ENCODE data around the gene STUB1.

STUB1 gene

GRCh38 chr16:693766-694165 lies 13.6 kb downstream of the STUB1 start:
- DNase-seq (ENCODE audit: low read depth in 2 of 2, low spot score in 1 of 2): no peak

- DNase-seq (ENCODE audit: low read depth in 2 of 2, low spot score in 1 of 2): no peak
Measured at GRCh38 chr16:694187-694862, 14.1 kb downstream of the STUB1 start.

GRCh38 chr16:694863-695354 lies 14.7 kb downstream of the STUB1 start:
- DNase-seq (ENCODE audit: low read depth in 2 of 2, low spot score in 1 of 2): no peak

GRCh38 chr16:695355-696089 lies 15.3 kb downstream of the STUB1 start:
- no peak for DNase-seq (ENCODE audit: low read depth in 2 of 2, low spot score in 1 of 2)

- DNase-seq (ENCODE audit: low read depth in 2 of 2, low spot score in 1 of 2): no peak
Measured at GRCh38 chr16:698911-699671, 18.9 kb downstream of the STUB1 start.

- no peak for DNase-seq (ENCODE audit: low read depth in 2 of 2, low spot score in 1 of 2)
Measured at GRCh38 chr16:700684-701584, 20.7 kb downstream of the STUB1 start.

GRCh38 chr16:702341-702740 lies 22.1 kb downstream of the STUB1 start:
- no peak for DNase-seq (ENCODE audit: low read depth in 2 of 2, low spot score in 1 of 2)

DNA sequence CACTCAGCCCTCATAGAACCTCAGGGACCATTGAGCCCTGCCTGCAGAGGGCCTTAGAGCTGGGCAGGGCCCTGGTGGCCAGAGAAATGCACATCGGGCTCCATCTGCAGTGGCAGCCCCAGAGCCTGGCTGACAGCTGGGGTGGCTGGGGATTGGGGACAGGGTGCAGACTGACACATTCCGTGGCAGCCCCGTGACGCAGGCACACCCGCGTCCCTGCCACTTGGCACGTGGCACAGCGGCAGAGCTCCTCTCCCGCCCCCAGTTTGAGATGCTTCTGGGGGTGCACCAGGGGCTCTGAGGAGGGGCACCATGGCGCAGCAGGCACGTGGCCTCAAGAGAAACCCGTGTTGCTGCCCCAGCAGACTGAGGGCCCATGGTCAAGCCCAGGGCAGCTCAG lies 23.2 kb downstream of the STUB1 start:
- no peak for DNase-seq (ENCODE audit: low read depth in 2 of 2, low spot score in 1 of 2)

GRCh38 chr16:704047-704446 lies 23.8 kb downstream of the STUB1 start:
- no peak for DNase-seq (ENCODE audit: low read depth in 2 of 2, low spot score in 1 of 2)

DNA sequence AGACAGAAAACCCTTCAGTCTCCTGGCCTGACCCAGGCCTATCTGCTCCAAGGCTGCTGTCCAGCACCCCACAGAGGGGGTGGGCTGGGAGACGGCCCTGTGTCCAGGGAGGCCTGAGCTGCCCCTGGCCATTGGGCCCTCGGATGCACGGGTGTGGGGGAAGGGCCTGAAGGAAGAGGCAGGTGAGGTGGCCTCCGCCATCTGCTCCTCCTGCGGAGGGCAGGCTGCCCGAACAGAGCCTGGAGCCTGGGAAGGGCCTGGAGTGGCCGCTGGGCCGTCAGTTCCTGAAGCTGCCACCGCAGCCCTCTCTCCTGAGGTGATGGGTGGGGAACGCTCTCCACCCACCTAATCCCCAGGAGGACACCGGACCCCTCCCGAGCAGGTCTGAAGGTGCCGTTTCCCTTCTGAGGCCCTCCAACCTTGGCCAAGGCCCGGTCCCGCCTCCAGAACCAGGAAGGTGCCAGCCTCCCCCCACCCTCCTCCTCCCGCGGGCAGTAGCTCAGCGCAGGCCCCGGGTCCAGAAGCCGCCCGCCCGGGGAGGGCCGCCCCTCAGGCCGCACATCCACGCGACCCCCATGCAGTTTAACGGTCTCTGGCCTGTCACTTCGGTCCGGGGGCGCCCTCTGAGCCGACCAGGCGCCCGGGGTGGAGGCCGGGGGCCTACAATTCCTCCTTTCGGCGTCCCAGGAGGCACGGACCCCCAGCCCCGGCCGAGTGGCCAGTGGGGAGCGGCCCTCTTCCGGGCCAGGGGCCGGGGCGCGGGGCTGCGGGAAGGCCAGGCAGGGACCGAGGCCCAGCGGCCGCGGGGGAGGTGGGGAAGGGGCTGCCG lies 24.6 kb downstream of the STUB1 start:
- DNase-seq (ENCODE audit: low read depth in 2 of 2, low spot score in 1 of 2): no peak

DNA sequence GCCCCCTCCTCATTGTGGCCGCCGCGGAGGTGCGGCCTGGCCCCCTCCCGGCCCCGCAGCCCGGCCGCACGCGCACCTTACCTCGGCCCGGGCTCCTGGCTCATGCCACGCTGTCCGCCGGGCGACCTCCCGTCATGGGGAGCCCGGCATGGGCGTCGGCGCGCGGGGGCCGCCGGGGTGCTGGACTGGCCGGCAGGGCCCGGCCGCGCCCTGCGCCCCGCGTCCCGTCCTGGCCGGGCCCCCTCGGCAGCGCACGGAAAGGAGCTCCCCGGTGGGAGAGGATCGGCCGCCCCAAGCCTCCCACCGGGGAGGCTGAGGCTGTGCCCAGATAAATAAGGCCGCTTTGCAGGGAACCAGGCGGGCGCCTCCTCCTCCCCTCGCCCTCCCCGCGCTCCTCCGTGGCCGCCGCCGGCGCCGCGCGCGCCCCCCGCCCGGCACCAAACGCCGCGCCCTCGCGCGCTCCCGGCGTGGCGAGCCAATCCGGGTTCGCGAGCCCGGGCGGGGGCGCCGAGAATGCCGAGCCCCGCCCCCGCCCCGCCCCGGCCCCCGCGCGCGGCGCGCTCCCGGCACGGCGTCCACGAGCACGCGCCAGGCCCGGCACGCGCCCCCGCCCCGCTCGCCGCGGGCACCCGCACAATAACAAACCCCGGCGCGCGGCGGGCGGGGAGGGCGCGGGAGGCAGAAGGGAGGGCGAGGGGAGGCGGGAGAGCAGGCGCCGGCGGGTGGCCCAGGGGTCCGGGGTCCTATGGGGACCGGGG lies 25.4 kb downstream of the STUB1 start, which contains the start of gene FBXL16:
Gene FBXL16, minus strand, starts transcription at position 371 of the 758 bp plus-strand sequence. CDS start 8,396 bp downstream, outside the sequence.
- no peak for DNase-seq (ENCODE audit: low read depth in 2 of 2, low spot score in 1 of 2)

DNA sequence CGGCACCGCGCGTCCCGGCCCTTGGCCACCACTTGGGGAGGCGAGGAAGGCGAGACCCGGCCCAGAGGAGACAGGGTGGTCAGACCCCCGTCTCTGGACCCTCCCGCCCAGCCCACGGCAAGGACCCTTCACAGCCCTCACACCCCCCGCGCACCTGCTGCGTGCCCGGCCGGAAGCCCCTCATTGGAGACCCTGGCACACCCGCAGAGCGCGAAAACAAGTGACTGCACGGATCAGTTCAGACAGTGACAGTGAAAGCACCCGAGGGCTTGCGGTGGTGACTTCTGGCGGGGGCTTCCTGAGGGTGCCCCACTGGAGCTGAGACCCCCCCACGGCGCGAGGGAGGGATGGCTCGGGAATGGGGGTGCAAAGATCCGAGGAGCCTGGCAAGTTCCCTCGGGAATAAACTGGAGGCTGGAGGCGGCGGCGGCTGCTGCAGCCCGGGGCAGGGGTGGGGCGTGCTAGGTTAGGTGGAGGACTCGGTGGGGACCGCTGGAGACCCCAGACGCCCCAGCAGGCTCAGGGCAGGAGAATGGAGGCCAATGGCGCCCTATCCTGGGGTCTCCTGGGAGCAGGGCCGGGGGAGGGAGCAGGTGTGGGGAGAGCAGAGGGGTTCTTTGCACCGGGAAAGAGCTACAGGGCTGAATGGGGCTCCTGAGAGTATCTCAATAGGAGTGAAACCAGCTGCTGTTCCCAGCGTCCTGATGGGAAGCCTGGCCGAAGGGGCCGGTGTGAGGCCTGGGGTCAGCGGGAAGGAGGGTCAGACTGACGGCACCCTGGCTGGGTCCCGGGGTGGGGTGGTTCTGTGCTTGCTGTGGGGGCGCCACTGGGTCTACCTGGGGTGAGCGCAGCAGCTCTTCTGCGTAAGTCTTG lies 26.2 kb downstream of the STUB1 start:
- no peak for DNase-seq (ENCODE audit: low read depth in 2 of 2, low spot score in 1 of 2)

DNA sequence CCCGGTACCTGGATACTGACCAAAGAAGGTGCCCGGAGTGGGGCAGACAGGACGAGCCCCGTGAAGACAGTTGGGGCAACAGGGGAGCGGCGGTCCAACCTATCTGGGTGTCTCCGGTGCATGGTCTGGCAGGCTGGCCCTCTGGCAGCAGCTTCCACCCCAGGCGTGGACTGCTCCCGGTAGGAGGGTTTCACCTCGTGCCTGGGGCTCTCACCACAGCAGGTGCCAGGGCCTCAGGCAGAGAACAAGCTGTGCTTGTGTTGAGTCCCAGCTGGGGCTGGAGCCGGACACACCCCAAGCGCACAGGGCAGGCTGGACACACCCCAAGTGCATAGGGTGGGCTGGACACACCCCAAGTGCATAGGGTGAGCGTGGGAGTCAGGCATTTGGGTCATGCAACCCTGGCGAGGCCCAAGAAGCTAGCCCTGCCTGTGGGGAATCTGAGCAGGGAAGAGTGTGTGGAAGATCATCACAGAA lies 26.9 kb downstream of the STUB1 start:
- no peak for DNase-seq (ENCODE audit: low read depth in 2 of 2, low spot score in 1 of 2)

- no peak for DNase-seq (ENCODE audit: low read depth in 2 of 2, low spot score in 1 of 2)
Measured at GRCh38 chr16:708019-708418, 27.8 kb downstream of the STUB1 start.

- DNase-seq (ENCODE audit: low read depth in 2 of 2, low spot score in 1 of 2): no peak
Measured at GRCh38 chr16:708959-709358, 28.7 kb downstream of the STUB1 start.

DNA sequence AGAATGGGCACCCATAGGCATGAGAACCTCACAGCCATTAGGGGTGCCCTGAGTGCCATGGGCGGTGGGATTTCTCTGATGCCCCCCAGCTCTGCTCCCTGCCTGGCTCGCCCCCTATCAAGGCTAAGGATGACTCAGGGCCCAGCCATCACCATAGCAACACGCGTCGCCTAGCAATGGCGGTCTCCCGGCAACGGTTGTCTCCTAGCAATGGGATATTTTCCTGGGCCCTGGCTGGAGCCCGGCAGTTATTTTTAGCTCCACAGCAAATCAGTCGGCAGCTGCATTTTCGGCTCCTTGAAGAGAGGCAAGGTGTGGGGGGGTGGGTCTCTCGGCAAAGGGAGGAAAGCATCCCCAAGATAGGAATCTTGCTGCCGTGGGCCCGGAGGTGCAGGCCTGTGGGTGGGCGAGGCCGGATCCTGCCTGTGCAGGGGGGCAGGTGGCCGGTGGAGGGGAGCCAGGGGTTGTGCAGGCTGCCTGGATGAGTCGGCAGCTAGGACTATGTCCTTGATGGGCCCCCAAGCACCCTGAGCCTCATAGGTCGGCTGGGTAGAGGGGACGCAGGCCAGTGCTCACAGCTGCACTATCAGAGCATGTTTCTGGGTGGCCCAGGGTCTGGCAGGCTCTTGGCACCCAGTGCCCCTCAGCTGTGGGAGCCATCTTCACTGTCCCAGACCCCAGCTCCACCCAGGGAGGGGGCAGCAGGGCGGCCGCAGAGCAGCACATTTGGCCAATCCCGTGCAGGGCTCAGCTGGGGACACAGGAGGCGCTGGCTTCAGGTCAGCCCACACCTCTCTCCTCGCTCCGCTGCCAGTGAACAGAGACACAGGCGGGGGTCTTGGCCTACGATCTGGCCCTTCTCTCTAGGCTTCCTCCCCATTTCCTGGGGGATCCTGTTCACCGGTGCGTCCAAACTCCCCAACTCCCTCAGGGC lies 29.6 kb downstream of the STUB1 start:
- no peak for DNase-seq (ENCODE audit: low read depth in 2 of 2, low spot score in 1 of 2)

DNA sequence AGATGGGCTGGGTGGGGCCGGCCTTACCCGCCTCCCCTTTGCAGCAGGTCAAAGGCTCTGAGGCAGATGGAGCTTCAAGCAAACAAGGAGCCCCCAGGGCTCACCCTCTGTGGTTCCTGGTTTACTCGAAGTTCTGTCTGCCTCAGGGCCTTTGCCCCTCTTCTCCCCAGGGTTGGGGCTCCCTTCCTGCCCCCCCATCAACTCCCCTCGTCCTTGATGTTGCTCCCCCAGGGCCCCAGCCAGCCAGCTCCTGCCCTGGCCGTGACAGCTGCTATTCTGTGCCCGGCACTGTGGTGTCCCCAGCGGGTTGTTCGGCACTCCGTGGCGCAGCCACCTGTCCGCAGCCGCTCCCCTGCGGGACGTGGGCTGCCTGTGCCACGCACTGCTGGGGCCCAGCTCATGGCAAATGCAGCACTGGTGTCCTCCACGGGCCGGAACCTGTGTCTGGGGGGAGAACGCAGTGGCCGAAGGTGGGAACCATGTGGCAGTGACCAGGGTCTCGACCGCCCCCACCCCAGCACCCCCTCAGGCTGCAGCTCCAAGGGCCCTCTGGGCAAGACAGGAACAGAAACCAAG lies 30.4 kb downstream of the STUB1 start:
- no peak for DNase-seq (ENCODE audit: low read depth in 2 of 2, low spot score in 1 of 2)

Measured in stimulated activated CD8-positive, alpha-beta memory T cell treated with anti-CD3 and anti-CD28 coated beads, Interleukin-4, amount 100 ng/mL, for 1 hour (primary cell).